HepG2 (cell line): Measurements from ENCODE around the gene SERPINI1. TPM values are rescaled to one million over a fixed set of nuclear protein-coding genes. Genes with fewer than 3 reads are reported as not detected.
A peak's percentile ranks its signal among the peaks of the same experiment; 100 is the strongest.

Source experiments
- AHDC1 ChIP-seq: sonication (generic); formaldehyde crosslinking; IDR thresholded peaks from 2 replicates; pipeline ENCODE4 v1.5.1; 2020; ENCODE audit warnings: mild to moderate bottlenecking, missing genetic modification reagents, borderline replicate concordance
- ARNT2 ChIP-seq: sonication (generic); formaldehyde crosslinking; IDR thresholded peaks from 2 replicates; pipeline ENCODE4 v1.8.0; 2022; ENCODE audit warnings: mild to moderate bottlenecking, low read depth, missing genetic modification reagents, moderate library complexity
- ATF4 ChIP-seq, 2 experiments: fragments of 450-650 bp in 1 of 2; sonication (generic) in 1 of 2; formaldehyde crosslinking; IDR thresholded peaks; 2 replicates each; pipeline versions ENCODE4 v1.5.0 to v1.8.0; 2020 to 2022; ENCODE audit warnings: mild to moderate bottlenecking in 1 of 2, missing genetic modification reagents in 1 of 2
- HNF4G ChIP-seq, 2 experiments: sonication (generic) in 1 of 2; formaldehyde crosslinking in 1 of 2; IDR thresholded peaks; 2 replicates each; pipeline versions ENCODE4 v1.4.0 to v1.6.1; 2011 to 2020; ENCODE audit warnings: borderline replicate concordance in 2 of 2, low read depth in 2 of 2, mild to moderate bottlenecking in 2 of 2, low read length in 1 of 2, missing genetic modification reagents in 1 of 2, moderate library complexity in 1 of 2
- HOXA3 ChIP-seq: sonication (generic); formaldehyde crosslinking; IDR thresholded peaks from 2 replicates; pipeline ENCODE4 v1.5.0; 2020; ENCODE audit warnings: missing genetic modification reagents
- SAP130 ChIP-seq: IDR thresholded peaks from 2 replicates; pipeline ENCODE4 v1.6.1; 2016; ENCODE audit warnings: low read depth
- SNAPC4 ChIP-seq: sonication (generic); formaldehyde crosslinking; IDR thresholded peaks from 2 replicates; pipeline ENCODE4 v1.4.0; 2020; ENCODE audit warnings: mild to moderate bottlenecking, missing genetic modification reagents
- SNAPC5 ChIP-seq: sonication (generic); formaldehyde crosslinking; IDR thresholded peaks from 2 replicates; pipeline ENCODE4 v1.8.1; 2023; ENCODE audit warnings: mild to moderate bottlenecking, missing genetic modification reagents, borderline replicate concordance
- ZMYM2 ChIP-seq: sonication (generic); formaldehyde crosslinking; IDR thresholded peaks from 2 replicates; pipeline ENCODE4 v1.8.0; 2022; ENCODE audit warnings: mild to moderate bottlenecking, missing genetic modification reagents
- ZNF432 ChIP-seq: sonication (generic); formaldehyde crosslinking; IDR thresholded peaks from 2 replicates; pipeline ENCODE4 v1.5.0; 2020; ENCODE audit warnings: missing genetic modification reagents, mild to moderate bottlenecking, borderline replicate concordance
- ZNF775 ChIP-seq: sonication (generic); formaldehyde crosslinking; IDR thresholded peaks from 2 replicates; pipeline ENCODE4 v1.4.0; 2020; ENCODE audit warnings: missing genetic modification reagents, mild to moderate bottlenecking, moderate library complexity, borderline replicate concordance
- ZNF776 ChIP-seq: sonication (generic); formaldehyde crosslinking; IDR thresholded peaks from 2 replicates; pipeline ENCODE4 v1.4.0; 2020; ENCODE audit warnings: mild to moderate bottlenecking, missing genetic modification reagents
- polyA plus RNA-seq, 8 experiments: library from polyadenylated mRNA; depleted of rRNA in 3 of 8; stranded (reverse) in 7 of 8; unstranded in 1 of 8; fragments of >200 nt; fragmentation: Illumina TruSeq in 4 of 8; extraction: Trizol in 4 of 8; gene quantifications; 2 replicates each; pipeline versions ENCODE4 v1.2.1 to v1.2.3, GENCODE V29; 2011 to 2016; ENCODE audit warnings: low read depth in 4 of 8, missing spikeins in 1 of 8, mixed read lengths in 1 of 8; ENCODE audit not compliant: insufficient read depth in 1 of 8
- total RNA-seq, 5 experiments: library from RNA; depleted of rRNA; stranded (reverse); fragments of >200 nt; fragmentation: Illumina TruSeq; extraction: Trizol; gene quantifications; 2 replicates each; pipeline ENCODE4 v1.2.3, GENCODE V29; 2016; ENCODE audit warnings: low read depth in 1 of 5

Gene SERPINI1
- total and polyA plus RNA-seq, 2 of the 13 experiments (the other 11 are each of a cell fraction or from before 2014, with no cell fraction given) = 14.7 to 58.0 TPM

- TF ChIP-seq SNAPC4 (CRISPR knock-in tag) (no peak), ZNF432 (no peak), ZNF775 (no peak), HNF4G (IDR thresholded peaks at IDR 0.05; ENCODE audit: borderline replicate concordance, low read depth, low read length) (peak; percentile 50; the same call in 1 of the 2 replicates), HNF4G (CRISPR knock-in tag; IDR thresholded peaks at IDR 0.05; ENCODE audit: borderline replicate concordance, low read depth) (no peak), SNAPC5 (CRISPR knock-in tag) (no peak), AHDC1 (CRISPR knock-in tag) (peak; percentile 48; the same call in 1 of the 2 replicates), ZNF776 (CRISPR knock-in tag) (no peak), HOXA3 (CRISPR knock-in tag) (no peak), ARNT2 (no peak), ATF4 (CRISPR knock-in tag; IDR thresholded peaks at IDR 0.05) (peak in 1 of 2 experiments; percentile 86; a peak in 2 of 4 replicates), SAP130 (CRISPR knock-in tag) (0 out of 2 replicates have a peak, but pooled peaks have one; percentile 20), ZMYM2 (CRISPR knock-in tag) (no peak)
Measured at GRCh38 chr3:167813169-167814123, 77.9 kb downstream of the SERPINI1 start (continued).
